ENCODE measurements around the gene AMMECR1L. TPM values are rescaled to one million over a fixed set of nuclear protein-coding genes. Genes with fewer than 3 reads are reported as not detected.
"Not testable (repeated sequence)": the region's sequence is repeated elsewhere in the genome, so short reads cannot be mapped to it uniquely, and the experiment has no call there.

Gene AMMECR1L
- 10 to 100 TPM in 6 of 8 experiments, 1 to 10 TPM in 2; 9.5 to 23.5 (median 14.7) TPM for total RNA-seq

DNA sequence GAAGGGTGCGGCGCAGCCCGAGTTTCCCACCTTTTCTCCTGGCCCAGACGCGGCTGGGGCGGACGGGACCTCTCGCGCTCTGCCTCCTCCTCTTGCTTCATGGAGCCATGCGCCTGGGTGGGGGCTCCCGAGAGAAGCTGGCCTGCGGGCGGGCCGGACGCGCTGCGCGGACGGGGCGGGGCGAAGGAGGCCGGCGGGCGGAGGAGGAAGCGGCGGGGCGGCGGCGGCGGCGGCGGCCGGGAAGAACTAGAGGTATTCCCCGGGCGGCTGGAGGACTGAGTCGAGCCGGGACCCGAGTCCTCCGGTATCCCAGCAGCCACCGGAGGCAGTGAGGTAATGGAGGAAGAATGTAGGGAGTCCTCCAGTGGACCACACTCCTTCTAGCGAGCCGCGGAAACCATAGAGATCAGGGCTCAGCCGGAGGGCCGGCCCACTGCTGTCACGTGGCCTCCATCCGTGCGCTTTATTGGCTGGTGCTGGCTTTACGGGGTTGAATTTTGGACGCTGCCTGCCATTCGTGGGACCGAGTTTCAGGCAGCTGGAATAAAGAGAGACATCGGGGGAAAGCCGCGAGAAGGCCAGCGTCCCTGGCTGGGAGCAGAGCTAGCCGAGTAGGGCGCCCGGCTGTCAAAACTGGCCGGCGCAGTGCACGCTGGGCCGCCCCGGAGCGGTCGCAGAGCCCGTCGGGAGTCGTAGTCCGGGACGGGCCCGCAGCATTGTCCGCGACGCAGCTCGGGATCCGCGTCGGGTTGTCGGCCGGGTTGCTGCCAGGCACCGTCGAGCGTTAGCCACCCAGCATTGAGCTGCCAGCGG, at the start of gene AMMECR1L:
TSS of gene AMMECR1L (minus strand) at position 177 of the 813 bp plus-strand sequence. CDS start 11,722 bp downstream, outside the sequence.
- ATAC-seq (replicated peaks in 6 of 8): peak; percentile 83 to 94 (median 93)
- WGBS, 10 experiments: no CpG with 5 or more reads among the region's 85 CpGs
- peak within 1 kb of the TSS; percentile 88 to 91 for H3K27ac ChIP-seq
- in situ Hi-C loops (cut with MboI; ENCODE audit: low pct_unique_long_range_greater_than_20kb in 2 of 9, low sequenced_read_pairs in 9 of 9, unreplicated experiment in 9 of 9): not testable (repeated sequence)
- H3K4me3 ChIP-seq: peak within 1 kb of the TSS; percentile 44 to 91 (median 70)
- peaks cover 12 to 18% of the 10 kb centered on the region in 2 donors for H3K4me1 ChIP-seq (replicated peaks in 1 of 2)

GRCh38 chr2:127935337-127935736, 49.6 kb upstream of the AMMECR1L start:
- in situ Hi-C loops (cut with MboI; ENCODE audit: low pct_unique_long_range_greater_than_20kb in 2 of 9, low sequenced_read_pairs in 9 of 9, unreplicated experiment in 9 of 9): no loop called here
- WGBS, 10 experiments: 59 to 100% (median 98%) methylated on average over 1 to 3 of the region's 6 CpGs; no CpG with 5 or more reads in 2 of the 10 experiments
- ATAC-seq (replicated peaks in 6 of 8): no peak
- Histone ChIP-seq H3K4me3 (no peak overlapping the region), H3K27ac (no peak overlapping the region), H3K4me1 (replicated peaks in 1 of 2) (no peaks in the 10 kb centered on the region)

DNA sequence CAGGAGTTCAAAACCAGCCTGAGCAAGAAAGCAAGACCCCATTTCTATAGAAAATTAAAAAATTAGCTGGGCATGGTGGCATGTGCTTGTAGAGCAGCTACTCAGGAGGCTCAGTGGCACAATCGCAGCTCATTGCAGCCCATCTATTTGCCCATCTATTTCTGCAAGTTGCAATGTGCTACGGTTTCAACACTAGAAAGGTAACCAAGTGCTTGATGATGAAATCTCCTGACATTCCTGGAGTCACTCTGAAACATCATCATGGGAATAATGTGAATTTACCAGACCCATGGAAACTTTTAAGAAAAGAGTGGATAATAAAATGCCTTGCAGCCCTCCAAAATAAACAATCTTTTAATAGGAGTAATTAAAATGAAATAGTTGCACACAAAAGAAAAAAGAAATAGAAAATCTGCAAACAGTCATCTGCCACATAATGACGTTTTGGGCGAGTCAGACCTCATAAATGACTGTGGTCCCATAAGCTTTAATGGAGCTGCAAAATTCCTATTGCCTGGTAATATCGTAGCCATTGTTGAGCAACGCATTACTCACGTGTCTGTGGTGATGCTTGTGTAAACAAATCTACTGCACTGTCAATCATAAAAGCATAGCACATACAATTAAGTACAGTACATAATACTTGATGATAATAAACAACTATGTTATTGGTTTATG, 46.6 kb upstream of the AMMECR1L start:
- WGBS, 10 experiments: 15 to 91% (median 69%) methylated on average over 1 to 7 of the region's 7 CpGs
- peak in 5 of 8 experiments; percentile 20 to 68 (median 37) for ATAC-seq (replicated peaks in 6 of 8)
- in situ Hi-C loops (cut with MboI; ENCODE audit: low pct_unique_long_range_greater_than_20kb in 2 of 9, low sequenced_read_pairs in 9 of 9, unreplicated experiment in 9 of 9): no loop called here
- Histone ChIP-seq H3K4me1 (replicated peaks in 1 of 2) (no peaks in the 10 kb centered on the region), H3K4me3 (no peak overlapping the region), H3K27ac (no peak overlapping the region)

GRCh38 chr2:127929449-127929848, 43.7 kb upstream of the AMMECR1L start:
- Histone ChIP-seq H3K27ac (no peak overlapping the region), H3K4me1 (replicated peaks in 1 of 2) (no peaks in the 10 kb centered on the region), H3K4me3 (no peak overlapping the region)
- 0 to 100% (median 80%) methylated on average over 1 of the region's 1 CpG; no CpG with 5 or more reads in 2 of the 10 experiments for WGBS, 10 experiments
- in situ Hi-C loops (cut with MboI; ENCODE audit: low pct_unique_long_range_greater_than_20kb in 2 of 9, low sequenced_read_pairs in 9 of 9, unreplicated experiment in 9 of 9): no loop called here
- ATAC-seq (replicated peaks in 6 of 8): no peak

DNA sequence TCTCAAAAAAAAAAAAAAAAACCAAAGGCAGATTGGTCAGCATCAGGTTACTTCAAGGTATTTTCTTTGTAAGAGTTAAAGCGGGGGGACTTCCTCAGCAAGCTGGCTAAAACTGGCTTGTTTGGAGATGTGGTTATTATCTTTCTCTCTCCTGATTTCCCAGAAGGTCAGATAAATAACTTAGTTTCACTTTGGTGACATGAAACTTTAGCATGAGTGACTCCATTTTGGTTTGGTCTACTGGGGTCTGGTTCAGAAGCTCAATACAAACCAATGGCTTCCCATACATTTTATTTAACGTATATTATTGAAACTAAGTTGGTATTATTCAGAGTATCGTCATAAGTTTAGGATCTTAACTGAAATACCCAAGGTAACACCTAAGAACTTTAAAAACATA, 41.6 kb upstream of the AMMECR1L start:
- no peak overlapping the region for H3K27ac ChIP-seq
- no peak overlapping the region for H3K4me3 ChIP-seq
- no peaks in the 10 kb centered on the region for H3K4me1 ChIP-seq (replicated peaks in 1 of 2)
- 67 to 100% (median 94%) methylated on average over 1 to 3 of the region's 3 CpGs for WGBS, 10 experiments
- no peak for ATAC-seq (replicated peaks in 6 of 8)
- in situ Hi-C loops (cut with MboI; ENCODE audit: low pct_unique_long_range_greater_than_20kb in 2 of 9, low sequenced_read_pairs in 9 of 9, unreplicated experiment in 9 of 9): no loop called here

DNA sequence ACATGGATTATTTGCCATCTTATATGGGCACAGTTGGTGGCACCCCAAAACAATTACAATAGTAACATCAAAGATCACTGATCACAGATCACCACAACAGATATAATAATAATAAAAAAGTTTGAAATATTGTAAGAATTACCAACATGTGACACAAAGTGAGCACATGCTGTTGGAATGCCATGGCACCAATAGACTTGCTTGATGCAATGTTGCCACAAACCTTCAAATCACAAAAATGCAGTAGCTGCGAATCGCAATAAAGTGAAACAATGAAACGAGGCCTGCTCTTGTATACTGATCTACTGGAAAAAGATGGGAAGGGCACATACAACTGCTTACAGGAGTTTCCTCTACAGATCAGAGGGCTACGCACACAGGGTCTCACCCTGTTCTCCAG, 32.2 kb upstream of the AMMECR1L start:
- H3K27ac ChIP-seq: no peak overlapping the region
- no peak for ATAC-seq (replicated peaks in 6 of 8)
- in situ Hi-C loops (cut with MboI; ENCODE audit: low pct_unique_long_range_greater_than_20kb in 2 of 9, low sequenced_read_pairs in 9 of 9, unreplicated experiment in 9 of 9): loop anchor here in 1 of 9 experiments (25.0 kb wide), 1 partner anchor 94 kb away; no protein-coding TSS in a partner anchor
- no peak overlapping the region for H3K4me3 ChIP-seq
- H3K4me1 ChIP-seq (replicated peaks in 1 of 2): no peaks in the 10 kb centered on the region
- 40 to 100% (median 90%) methylated on average over 1 to 4 of the region's 4 CpGs; no CpG with 5 or more reads in 3 of the 10 experiments for WGBS, 10 experiments

DNA sequence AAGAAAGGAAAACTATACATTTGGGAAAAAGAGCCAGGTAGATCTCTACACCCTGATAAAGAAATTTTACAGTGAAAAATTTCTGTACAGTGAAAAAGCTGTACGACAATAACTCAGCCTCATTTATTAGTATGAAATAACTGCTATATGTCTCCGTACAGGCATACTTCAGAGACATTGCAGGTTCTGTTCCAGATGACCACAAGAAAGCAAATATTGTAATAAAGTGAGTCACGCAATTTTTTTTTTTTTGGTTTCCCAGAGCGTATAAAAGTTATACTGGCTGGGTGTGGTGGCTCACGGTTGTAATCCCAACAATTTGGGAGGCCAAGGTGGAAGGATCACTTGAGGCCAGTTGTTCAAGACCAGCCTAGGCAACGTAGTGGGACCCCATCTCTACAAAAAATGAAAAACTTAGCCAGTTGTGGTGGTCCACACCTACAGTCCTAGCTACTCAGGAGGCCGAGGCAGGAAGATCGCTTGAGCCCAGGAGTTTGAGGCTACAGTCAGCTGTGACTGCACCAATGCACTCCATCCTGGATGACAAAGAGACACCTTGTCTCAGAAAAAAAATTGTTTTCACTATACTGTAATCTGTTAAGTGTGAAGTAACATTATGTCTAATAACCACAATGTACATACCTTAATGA, 28.2 kb upstream of the AMMECR1L start:
- Histone ChIP-seq H3K4me3 (no peak overlapping the region), H3K27ac (no peak overlapping the region), H3K4me1 (replicated peaks in 1 of 2) (no peaks in the 10 kb centered on the region)
- 46 to 100% (median 88%) methylated on average over 1 to 8 of the region's 8 CpGs for WGBS, 10 experiments
- in situ Hi-C loops (cut with MboI; ENCODE audit: low pct_unique_long_range_greater_than_20kb in 2 of 9, low sequenced_read_pairs in 9 of 9, unreplicated experiment in 9 of 9): loop anchor here in 1 of 9 experiments (25.0 kb wide), 1 partner anchor 98 kb away; no protein-coding TSS in a partner anchor
- ATAC-seq (replicated peaks in 6 of 8): no peak

DNA sequence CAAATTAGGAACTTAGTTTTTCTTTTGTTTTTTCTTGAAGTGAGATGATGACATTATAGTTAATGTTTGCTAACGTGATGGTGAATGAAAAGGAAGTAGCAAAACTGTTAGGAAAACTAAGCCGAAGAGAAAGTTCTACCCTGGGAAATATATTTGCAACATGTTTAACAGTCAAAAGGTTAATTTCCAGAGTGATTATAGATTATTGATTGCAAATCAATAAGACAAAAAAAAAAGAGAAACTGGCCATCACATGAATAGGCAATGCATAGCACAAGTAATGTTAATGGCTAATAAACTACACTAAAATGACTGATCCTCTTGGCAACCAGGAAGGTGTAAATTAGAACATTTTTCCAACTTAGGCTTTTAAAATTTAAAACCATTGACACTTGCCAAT, 26.0 kb upstream of the AMMECR1L start:
- 50 to 92% (median 81%) methylated on average over 2 of the region's 2 CpGs for WGBS, 10 experiments
- no peak for ATAC-seq (replicated peaks in 6 of 8)
- Histone ChIP-seq H3K27ac (no peak overlapping the region), H3K4me3 (no peak overlapping the region), H3K4me1 (replicated peaks in 1 of 2) (no peaks in the 10 kb centered on the region)
- in situ Hi-C loops (cut with MboI; ENCODE audit: low pct_unique_long_range_greater_than_20kb in 2 of 9, low sequenced_read_pairs in 9 of 9, unreplicated experiment in 9 of 9): loop anchor here in 1 of 9 experiments (25.0 kb wide), 1 partner anchor 101 kb away; no protein-coding TSS in a partner anchor

DNA sequence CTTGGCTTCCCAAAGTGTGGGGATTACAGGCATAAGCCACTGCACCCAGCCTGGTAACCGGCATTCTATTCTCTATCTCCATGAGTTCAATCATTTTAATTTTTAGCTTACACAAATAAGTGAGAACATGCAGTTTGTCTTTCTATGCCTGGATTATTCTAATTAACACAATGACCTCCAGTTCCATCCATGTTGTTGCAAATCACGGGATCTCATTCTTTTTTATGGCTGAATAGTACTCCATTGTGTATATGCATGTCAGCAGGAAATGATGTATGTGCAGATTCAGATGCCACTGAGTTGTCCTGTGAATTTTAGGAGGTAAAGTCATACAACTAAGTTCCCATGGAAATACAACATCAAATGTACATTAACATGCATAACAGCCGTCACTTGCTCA, 24.7 kb upstream of the AMMECR1L start:
- WGBS, 10 experiments: 88 to 100% (median 100%) methylated on average over 2 to 3 of the region's 3 CpGs; no CpG with 5 or more reads in 2 of the 10 experiments
- ATAC-seq (replicated peaks in 6 of 8): no peak
- no peak overlapping the region for H3K27ac ChIP-seq
- no peak overlapping the region for H3K4me3 ChIP-seq
- in situ Hi-C loops (cut with MboI; ENCODE audit: low pct_unique_long_range_greater_than_20kb in 2 of 9, low sequenced_read_pairs in 9 of 9, unreplicated experiment in 9 of 9): loop anchor here in 1 of 9 experiments (25.0 kb wide), 1 partner anchor 102 kb away; no protein-coding TSS in a partner anchor
- no peaks in the 10 kb centered on the region for H3K4me1 ChIP-seq (replicated peaks in 1 of 2)

DNA sequence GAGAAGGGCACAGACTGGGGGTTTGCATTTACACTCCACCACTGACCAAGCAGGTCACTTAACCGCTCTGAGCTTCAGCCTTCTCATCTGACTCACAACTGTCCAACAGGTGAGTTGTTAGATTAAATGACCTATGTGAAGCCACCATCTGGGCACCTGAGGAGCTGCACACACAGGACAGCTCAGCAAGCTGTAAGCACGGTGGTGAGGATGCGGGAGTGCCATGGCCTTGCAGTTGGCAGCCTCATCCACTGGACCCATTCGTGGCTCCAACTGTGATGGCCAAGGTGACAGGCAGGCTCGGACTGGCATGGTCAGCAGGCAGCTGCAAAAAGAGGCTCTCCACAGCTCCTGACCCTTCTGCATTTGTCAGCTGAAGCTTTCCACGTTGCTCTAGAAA, 23.3 kb upstream of the AMMECR1L start:
- in situ Hi-C loops (cut with MboI; ENCODE audit: low pct_unique_long_range_greater_than_20kb in 2 of 9, low sequenced_read_pairs in 9 of 9, unreplicated experiment in 9 of 9): loop anchor here in 1 of 9 experiments (25.0 kb wide), 1 partner anchor 103 kb away; no protein-coding TSS in a partner anchor
- H3K4me1 ChIP-seq (replicated peaks in 1 of 2): no peaks in the 10 kb centered on the region
- no peak overlapping the region for H3K27ac ChIP-seq
- WGBS, 10 experiments: 9 to 90% (median 62%) methylated on average over 1 to 6 of the region's 6 CpGs; no CpG with 5 or more reads in 2 of the 10 experiments
- no peak for ATAC-seq (replicated peaks in 6 of 8)
- H3K4me3 ChIP-seq: no peak overlapping the region

DNA sequence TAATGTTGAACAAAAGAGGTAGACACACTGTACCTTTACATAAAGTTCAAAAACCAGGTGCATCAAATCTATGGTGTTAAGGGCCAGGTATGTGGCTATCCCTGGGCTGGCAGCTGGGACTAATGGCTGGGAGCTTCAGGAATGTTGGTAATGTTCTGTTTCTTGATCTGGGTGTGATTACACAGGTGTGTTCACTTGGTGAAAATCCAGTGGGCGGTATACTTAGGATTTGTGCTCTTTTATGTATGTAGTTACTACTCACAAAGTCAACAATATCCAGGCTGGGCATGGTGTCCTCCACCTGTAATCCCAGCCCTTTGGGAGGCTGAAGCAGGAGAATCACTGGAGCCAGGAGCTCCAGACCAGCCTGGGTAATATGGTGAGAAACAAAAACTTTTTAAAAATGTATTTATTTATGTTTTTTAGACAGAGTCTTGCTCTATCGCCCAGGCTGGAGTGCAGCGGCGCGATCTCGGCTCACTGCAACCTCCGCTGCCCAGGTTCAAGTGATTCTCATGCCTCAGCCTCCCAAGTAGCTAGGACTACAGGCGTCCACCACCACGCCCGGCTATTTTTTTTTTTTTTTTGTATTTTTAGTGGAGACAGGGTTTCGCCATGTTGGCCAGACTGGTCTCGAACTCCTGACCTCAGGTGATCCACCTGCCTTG, 22.1 kb upstream of the AMMECR1L start:
- in situ Hi-C loops (cut with MboI; ENCODE audit: low pct_unique_long_range_greater_than_20kb in 2 of 9, low sequenced_read_pairs in 9 of 9, unreplicated experiment in 9 of 9): loop anchor here in 1 of 9 experiments (25.0 kb wide), 1 partner anchor 104 kb away; no protein-coding TSS in a partner anchor
- WGBS, 10 experiments: 73 to 100% (median 90%) methylated on average over 1 to 7 of the region's 12 CpGs; no CpG with 5 or more reads in 1 of the 10 experiments
- H3K27ac ChIP-seq; H3K4me3 ChIP-seq; ATAC-seq (replicated peaks in 6 of 8); H3K4me1 ChIP-seq (replicated peaks in 1 of 2): not testable (repeated sequence)

DNA sequence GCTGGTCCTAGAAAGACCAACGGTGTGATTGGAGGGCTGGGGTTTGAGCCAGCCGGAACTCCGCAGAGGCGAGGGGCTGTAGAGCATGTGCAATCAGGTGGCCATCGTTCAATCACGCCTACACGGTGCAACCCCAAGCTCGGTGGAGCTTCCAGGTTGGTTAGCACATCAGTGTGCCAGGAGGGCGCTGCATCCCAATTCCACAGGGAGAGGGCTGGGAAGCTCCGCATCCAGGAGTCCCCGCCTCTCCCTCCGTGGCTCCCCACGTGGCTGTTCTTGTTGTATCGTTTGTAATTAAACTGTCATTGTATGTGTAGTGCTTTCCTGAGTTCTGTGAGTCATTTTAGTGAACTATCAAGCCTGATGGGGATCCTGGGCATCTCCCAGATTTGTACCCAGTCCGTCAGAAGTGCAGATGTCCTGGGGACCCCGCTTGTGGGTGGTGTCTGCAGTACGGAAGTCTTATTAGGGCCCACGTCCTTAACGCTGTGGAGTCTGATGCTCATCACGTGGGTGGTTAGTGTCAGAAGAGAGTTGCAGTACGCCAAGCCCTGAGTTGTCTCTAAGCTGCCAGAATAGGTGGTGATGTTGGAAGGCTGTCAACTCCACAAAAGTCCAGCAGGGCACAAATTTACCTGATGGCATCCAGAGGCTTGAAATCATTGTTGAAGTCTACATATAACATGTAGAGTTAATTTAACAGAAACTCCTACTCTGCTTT, 20.6 kb upstream of the AMMECR1L start:
- Histone ChIP-seq H3K27ac (no peak overlapping the region), H3K4me1 (replicated peaks in 1 of 2) (no peaks in the 10 kb centered on the region), H3K4me3 (no peak overlapping the region)
- 20 to 81% (median 70%) methylated on average over 1 to 11 of the region's 21 CpGs; no CpG with 5 or more reads in 4 of the 10 experiments for WGBS, 10 experiments
- in situ Hi-C loops (cut with MboI; ENCODE audit: low pct_unique_long_range_greater_than_20kb in 2 of 9, low sequenced_read_pairs in 9 of 9, unreplicated experiment in 9 of 9): loop anchor here in 1 of 9 experiments (25.0 kb wide), 1 partner anchor 106 kb away; no protein-coding TSS in a partner anchor
- peak in 3 of 8 experiments; percentile 26 to 47 (median 46) for ATAC-seq (replicated peaks in 6 of 8)

Measured in motor neuron (in vitro differentiated cells).